LoVo (cell line): ENCODE data around the gene CSF1R.

Source experiments
- DNase-seq: peaks from one replicate; pipeline ENCODE4 v3.0.0-alpha.2; 2016; ENCODE audit warnings: low spot score

The CSF1R gene

DNA sequence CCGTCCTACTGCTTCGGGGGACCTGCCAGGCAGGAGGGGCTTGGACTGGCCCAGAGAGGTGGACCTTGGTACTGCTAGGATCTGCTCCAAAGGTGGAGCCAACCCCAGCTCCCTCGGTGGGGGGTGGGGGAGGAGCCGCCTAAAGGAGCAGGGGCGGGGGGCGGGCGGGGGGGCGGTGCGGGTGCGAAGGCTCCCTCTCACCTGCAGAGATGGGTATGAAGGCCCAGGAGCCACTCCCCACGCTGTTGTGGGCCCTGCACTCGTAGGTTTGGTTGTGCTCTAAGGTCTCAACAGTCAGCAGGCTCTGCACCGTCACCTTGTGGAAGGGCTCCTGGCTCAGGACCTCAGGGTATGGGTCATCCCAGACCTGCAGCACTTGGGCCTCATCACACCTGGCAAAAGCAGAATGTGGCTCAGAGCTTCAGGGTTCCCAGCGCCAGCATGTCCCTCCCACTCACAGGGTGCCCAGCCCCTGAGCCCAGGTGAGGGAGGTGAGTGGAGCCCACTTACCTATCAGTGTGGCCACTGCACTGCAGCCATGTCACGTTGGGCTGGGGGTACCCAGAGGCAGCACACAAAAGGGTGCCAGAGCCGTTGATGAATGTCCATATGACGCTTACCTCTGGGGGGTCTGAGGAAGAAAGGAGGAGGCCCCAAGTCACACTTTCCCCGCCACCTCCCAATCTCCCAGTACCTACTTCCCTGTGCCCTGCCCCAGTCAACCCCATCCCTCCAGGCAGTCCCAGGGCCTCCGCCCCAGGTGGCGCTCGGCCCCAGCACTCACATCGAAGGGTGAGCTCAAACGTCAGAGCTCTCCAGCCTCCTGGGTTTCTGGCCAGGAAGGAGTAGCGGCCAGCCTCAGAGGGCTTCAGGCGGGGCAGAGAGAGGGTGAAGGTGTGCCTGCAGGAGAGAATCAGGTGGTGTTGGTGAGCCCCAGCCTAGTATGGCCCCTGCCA, 16.4 kb downstream of the CSF1R start:
- no peak for DNase-seq

DNA sequence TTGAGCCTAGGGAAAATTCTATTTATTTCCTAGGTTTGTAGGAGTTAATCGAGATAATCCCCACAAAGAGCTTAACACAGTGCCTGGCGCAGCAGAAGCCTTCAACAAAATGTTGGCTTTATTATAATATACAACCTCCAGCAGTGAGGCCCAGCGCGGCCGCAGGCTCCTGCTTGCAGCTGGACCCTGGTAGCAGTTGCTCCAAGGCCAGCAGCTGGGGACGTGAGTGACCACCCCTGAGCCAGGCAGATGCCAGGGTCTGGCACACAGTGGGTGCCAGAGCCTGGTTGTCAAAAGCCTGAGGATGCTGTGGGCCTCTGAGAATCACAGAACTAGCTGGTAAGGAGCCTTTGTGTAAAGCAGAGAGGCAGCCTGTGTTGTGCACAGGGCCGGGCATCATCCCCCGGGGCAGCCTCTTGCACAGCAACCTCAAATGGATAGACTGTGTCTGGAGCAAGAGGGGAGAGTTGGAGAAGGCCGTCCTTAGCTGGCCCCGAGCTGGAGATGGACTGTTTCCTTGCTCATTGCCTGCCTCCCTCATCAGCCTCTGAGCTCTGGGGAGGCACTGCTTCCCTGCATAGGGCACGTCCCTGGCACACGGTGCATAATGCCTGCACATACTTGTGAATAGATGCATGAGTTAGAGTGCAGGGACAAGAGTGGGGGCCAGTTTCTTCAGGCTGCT, 17.3 kb downstream of the CSF1R start:
- DNase-seq = no peak

GRCh38 chr5:150068472-150068871, 17.9 kb downstream of the CSF1R start:
- no peak for DNase-seq

GRCh38 chr5:150068071-150068470, 18.3 kb downstream of the CSF1R start:
- no peak for DNase-seq

GRCh38 chr5:150067405-150067960, 18.9 kb downstream of the CSF1R start:
- DNase-seq = no peak

GRCh38 chr5:150066901-150067396, 19.4 kb downstream of the CSF1R start:
- DNase-seq = no peak

DNA sequence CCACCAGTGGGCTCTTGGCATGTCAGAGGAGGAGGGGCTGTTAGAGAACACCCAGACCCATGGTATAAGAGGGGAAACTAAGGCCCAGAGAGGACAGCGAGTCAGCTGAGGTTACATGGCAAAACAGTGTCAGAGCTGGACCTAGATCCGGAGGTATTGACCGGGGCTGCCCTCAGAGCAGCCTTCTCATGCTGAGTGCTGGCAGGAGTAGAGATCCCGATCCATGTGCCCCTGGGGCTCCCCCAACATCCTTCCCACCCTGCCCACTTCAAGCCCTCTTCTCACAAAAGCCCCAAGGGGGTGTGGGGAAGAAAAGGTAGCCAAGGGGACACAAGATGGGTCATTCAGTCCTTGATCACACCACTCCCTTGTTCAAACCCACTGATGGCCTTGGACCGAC, 19.9 kb downstream of the CSF1R start:
- DNase-seq = no peak

DNA sequence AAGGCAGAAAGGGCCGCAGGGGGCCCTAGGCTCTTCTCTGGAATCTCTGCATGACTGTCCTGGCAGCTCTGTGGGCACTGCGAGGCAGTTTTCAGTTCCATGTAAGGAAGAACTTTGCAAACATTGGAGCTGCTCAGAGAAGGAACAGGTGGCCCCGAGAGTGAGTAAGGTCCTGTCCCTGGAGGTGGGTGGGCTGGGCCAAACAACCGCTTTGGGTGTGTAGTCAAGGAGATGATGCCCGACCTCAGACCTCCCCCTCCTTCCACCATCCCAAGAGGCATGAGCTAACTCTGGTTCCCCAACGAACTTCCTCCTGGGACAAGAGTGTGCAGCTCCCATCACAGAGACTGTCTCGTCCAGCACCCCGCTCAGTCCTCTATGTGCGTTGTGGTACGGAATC, 20.5 kb downstream of the CSF1R start:
- DNase-seq = no peak

- DNase-seq = no peak
Measured at GRCh38 chr5:150065346-150065745, 21.0 kb downstream of the CSF1R start.

DNA sequence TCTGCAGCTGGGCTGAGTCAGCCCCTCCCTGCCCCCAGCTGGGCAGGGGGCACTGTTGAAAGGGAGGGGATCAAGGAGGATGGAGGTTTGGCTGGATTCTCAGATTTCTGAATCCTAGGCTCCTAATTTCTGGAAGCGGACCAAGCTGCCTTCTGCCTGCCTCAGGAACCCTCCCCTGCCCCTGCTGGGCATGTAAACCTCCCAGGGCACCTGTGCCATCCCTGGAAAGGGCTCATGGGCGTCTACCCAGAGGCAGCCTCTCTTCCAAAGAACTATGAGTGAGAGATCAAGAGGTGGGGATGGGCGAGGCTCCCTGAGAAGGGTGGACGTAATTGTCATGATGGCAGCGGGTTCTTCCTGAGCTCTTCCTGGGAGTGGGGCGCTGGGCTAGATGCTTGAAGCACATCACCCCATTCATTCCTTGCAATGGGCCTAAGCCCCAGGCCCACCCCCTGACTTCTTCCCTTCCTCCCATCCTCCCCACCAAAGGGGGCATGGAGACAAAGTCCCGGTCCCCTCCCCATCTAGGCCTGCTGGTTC, 21.6 kb downstream of the CSF1R start:
- no peak for DNase-seq

DNA sequence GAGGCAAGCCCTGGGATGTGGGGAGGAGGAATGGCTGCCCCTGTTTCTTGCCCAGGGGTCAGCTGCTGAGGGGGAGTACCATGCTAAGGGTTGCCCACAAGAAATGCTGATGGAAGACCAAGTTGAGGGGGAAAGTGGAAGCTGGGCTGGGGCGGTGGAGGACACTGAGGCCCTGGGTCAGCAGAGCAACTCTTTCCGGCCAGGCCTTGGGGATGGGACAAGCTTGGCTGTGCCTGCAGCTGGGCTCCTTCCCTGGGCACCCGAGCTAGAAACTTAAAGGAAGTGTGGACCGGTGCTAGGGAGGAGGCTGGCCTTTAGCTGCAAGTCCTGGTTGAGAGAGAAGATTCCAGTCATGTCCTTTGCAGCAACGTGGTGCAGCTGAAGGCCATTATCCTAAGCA, 22.7 kb downstream of the CSF1R start:
- no peak for DNase-seq

GRCh38 chr5:150062216-150062922, 24.0 kb downstream of the CSF1R start:
- DNase-seq = no peak

DNA sequence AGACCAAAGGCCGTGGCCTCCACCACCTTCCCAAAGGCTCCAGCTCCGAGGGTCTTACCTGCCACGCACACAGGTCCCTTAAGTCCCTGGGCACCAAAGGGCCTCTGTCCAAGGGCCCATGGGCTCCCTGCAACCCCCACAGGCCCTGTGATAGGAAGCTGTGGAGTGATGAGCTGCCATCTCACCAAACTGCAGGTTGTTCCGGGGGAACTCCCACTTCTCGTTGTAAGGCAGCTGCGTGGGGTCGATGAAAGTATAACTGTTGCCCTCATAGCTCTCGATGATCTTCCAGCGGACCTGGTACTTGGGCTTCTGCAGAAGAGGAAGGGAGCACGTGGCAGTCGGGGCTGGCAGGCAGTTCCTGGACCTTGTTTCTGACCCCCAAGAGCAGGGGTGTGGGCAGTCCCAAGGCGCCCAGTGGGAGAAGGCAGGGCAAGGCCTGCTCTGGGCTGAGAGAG, 24.8 kb downstream of the CSF1R start:
- no peak for DNase-seq

GRCh38 chr5:150060471-150060870, 25.9 kb downstream of the CSF1R start:
- no peak for DNase-seq

DNA sequence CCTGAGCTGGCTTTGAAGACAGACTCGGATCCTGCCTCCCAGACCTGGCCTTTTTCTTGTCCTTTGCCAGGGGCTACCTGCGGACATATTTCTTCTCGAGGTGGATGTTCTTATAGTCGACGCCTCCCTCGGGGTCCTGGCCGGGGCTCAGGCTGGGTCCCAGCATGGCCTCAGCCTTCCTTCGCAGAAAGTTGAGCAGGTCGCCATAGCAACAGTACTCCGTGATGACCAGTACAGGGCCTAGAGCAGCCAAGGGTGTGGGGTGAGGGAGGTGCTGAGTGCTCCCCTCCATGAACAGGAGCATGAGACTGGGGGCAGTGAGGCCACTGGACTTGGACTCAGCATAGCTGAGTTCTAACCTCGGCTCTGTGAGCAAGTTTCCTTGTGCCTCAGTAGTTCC, 26.7 kb downstream of the CSF1R start:
- DNase-seq = no peak

DNA sequence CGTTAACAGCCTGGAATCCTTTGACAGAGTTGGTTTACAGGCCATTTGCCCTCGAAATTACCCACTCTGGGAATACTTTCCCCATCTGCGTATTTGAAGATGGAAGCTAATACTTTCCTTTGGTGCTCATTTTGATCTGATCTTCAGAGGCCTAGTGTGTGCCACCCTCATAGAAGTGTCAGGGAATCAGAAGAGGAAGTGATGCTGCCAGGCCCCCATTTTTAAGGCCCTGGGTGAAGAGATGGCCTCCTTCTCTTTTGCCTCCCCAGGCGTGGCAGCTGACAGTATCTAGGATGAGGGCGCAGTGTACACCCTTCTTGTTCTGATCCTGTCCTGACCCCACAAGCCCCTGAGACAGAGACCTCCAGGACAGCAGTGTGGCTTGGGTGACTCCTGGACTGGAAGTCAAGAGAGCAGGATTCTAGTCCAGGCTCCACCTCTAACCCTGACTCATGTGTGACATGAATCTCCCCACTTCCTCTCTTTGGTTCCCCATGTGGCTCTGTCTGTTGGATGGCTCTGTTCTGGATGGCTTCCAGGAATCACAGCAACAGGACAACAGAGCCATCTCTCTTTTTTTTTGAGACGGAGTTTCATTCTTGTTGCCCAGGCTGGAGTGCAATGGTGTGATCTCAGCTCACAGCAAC, 27.8 kb downstream of the CSF1R start:
- DNase-seq = no peak

DNA sequence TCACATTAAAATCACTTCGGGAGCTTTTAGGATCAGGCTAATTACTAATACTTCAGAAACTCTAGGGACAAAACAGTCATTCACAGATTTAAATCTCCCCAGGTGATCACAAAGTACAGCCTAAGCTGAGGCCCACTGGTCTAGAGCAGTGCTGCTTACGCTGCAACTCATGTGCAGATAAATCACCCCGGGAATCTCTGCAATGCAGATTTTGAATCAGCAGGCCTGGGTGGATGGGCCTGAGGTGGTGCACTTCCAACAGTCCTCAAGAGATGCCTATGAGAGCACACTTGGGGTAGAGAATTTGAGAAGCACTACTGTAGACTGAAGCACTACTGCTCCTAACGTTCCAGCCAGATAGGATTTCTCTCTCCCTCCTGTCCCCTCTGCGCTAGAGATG, 28.4 kb downstream of the CSF1R start:
- no peak for DNase-seq

DNA sequence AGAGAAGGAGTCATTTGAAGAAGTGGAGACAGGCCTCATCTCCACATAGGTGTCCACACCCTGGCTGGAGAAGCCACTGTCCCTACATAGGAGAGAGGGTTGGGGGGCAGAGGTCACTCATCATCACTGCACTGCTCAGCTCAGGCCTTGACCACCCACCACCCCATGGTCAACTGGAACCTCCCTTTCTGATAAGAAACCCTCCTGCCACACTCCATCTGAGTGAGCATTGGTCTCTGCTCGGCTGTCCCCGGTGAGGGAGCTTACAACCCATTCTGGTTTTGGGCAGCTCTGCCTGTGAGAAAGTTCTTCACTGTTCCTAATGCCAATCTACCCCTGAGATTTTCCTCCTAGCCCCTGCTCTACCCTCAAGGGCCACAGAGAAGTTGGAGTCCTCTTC, 28.8 kb downstream of the CSF1R start:
- DNase-seq = no peak

DNA sequence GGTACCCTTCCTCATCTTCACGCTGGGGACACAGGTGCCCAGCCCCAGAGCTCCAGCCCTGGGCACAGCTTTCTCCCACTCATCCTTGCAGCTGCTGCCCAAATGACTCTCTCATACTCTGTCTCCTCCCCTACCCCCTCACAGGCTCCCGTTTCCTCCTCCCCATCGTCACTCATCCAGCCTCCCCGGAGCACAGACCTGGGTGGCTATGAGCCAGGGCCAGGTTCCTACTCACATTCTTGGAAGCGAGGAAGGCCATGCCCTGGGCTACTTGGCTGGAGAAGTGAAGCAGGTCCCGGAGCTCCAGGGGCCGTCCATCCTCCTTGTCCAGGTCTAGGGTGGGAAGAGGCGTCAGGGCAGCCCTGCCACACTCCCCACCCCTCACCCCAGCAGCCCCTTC, 29.3 kb downstream of the CSF1R start:
- DNase-seq = no peak

DNA sequence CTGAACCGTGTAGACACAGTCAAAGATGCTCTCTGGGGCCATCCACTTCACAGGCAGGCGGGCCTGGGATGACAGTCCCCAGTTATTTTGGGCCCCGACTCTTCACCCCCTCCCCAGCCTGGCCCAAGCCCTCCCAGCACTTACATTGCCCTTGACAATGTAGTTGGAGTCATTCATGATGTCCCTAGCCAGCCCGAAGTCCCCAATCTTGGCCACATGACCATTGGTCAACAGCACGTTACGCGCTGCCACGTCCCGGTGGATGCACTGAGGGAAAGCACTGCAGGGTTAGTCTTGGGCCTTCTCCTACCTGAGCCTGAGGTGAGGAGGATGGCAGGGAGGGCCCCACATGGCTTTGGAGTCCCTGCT, 30.3 kb downstream of the CSF1R start:
- no peak for DNase-seq

DNA sequence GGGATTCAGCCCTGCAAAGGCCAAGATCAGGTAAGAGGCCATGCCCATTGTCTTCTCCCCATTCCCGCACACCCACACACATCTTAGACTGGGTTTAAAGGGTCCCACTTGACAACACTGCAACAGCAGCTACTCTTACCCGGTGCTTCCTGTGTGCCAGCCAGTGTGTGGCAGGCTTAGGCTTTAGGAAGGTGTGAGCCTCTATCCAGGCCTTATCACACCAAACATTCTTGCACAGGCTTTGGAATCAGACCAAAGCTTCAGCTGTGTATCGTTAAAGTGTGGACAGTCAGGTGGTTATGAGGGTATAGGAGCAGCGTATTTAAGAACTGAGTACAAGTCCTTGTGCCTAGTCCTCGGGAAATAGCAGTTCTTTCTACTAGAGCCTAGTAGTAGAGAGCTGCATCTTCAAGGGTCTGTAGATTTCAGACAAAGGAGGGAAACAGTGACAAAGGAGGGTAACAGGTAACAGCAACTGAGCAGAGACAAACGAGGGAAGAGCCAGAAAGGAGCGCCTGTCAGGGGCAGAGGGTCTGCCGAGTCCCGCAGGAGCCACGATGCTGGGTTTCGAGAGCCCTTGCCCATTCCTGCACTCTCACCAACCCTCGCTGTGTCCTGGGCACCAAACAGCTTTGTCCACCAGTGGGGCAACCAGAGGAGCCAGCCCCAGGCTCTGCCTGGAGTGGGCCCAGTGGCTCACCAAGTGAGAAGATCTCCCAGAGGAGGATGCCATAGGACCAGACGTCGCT, 30.9 kb downstream of the CSF1R start:
- no peak for DNase-seq
